Peyer's patch (tissue), 4 donors: ENCODE data around the gene TTC1. TPM values are rescaled to one million over a fixed set of nuclear protein-coding genes. Genes with fewer than 3 reads are reported as not detected.
A peak's percentile ranks its signal among the peaks of the same experiment; 100 is the strongest.

ENCODE experiments used
- DNase-seq, 3 donors: peaks; one replicate each; pipeline ENCODE4 v3.0.0-alpha.2; 2017 to 2019
- H3K27ac ChIP-seq, 4 donors: fragments of 200-600 bp; sonication (generic); one replicate each; pipeline ENCODE4 v1.5.1; 2016 to 2019
- H3K27me3 ChIP-seq, 2 donors: fragments of 200-600 bp; sonication (generic); one replicate each; pipeline ENCODE4 v1.5.1; 2019
- H3K36me3 ChIP-seq, 3 donors: fragments of 200-600 bp; sonication (generic); one replicate each; pipeline ENCODE4 v1.5.1; 2016 to 2019
- H3K4me1 ChIP-seq, 4 donors: fragments of 200-600 bp; sonication (generic); one replicate each; pipeline ENCODE4 v1.5.1; 2016 to 2019
- H3K4me3 ChIP-seq, 4 donors: fragments of 200-600 bp; sonication (generic); 1 replicate in 3 of 4; 2 replicates in 1 of 4; pipeline ENCODE4 v1.5.1; 2016 to 2019; ENCODE audit warnings: mild to moderate bottlenecking in 1 of 4
- H3K9me3 ChIP-seq, 4 donors: fragments of 200-600 bp; sonication (generic); one replicate each; pipeline ENCODE4 v1.5.1; 2016 to 2019; ENCODE audit warnings: mild to moderate bottlenecking in 1 of 4
- CTCF ChIP-seq, 6 experiments: fragments of 450-650 bp in 4 of 6; fragments of 200-600 bp in 2 of 6; sonication (generic) in 1 of 6; IDR thresholded peaks; one replicate each; pipeline ENCODE4 v1.5.1; 2017 to 2019; ENCODE audit warnings: antibody characterized with exemption in 6 of 6, mild to moderate bottlenecking in 3 of 6, moderate library complexity in 1 of 6
- POLR2A ChIP-seq, 2 donors: fragments of 450-650 bp; IDR thresholded peaks; one replicate each; pipeline ENCODE4 v1.5.1; 2017; ENCODE audit warnings: antibody characterized with exemption in 2 of 2, mild to moderate bottlenecking in 2 of 2, moderate library complexity in 2 of 2
- total RNA-seq, 4 donors: library from RNA; depleted of rRNA; stranded (reverse); fragments of >200 nt; gene quantifications; one replicate each; pipeline ENCODE4 v1.1.0, GENCODE V29; 2016

TTC1 gene
- total RNA-seq, 4 donors from 2014 or later = 11.6 to 85.0 (median 26.4) TPM

GRCh38 chr5:159972538-159973362 lies 36.2 kb upstream of the TTC1 start:
- Histone ChIP-seq H3K27me3 (peaks cover 0 to 13% of the 10 kb centered on the region in 2 donors), H3K9me3 (no peaks in the 10 kb centered on the region), H3K4me1 (peaks cover 0 to 13% (median 3%) of the 10 kb centered on the region in 4 donors), H3K27ac (no peak overlapping the region), H3K36me3 (no peaks in the 10 kb centered on the region), H3K4me3 (peak overlapping the region in 3 of 4 donors; percentile 29 to 46 (median 45))
- TF ChIP-seq POLR2A (IDR thresholded peaks at IDR 0.05) (no peak), CTCF (IDR thresholded peaks at IDR 0.05) (no peak)
- no peak for DNase-seq

GRCh38 chr5:159975462-159976019 lies 33.4 kb upstream of the TTC1 start:
- Histone ChIP-seq H3K4me1 (peaks cover 0 to 13% (median 3%) of the 10 kb centered on the region in 4 donors), H3K27ac (no peak overlapping the region), H3K9me3 (no peaks in the 10 kb centered on the region), H3K27me3 (peaks cover 0 to 10% of the 10 kb centered on the region in 2 donors), H3K4me3 (no peak overlapping the region), H3K36me3 (no peaks in the 10 kb centered on the region)
- no peak for DNase-seq
- no peak for TF ChIP-seq POLR2A (IDR thresholded peaks at IDR 0.05)
- TF ChIP-seq CTCF (IDR thresholded peaks at IDR 0.05) = no peak

- no peak for DNase-seq
- no peak overlapping the region for H3K4me3 ChIP-seq
- H3K9me3 ChIP-seq = no peaks in the 10 kb centered on the region
- H3K27ac ChIP-seq = no peak overlapping the region
- peaks cover 0 to 3% of the 10 kb centered on the region in 2 donors for H3K27me3 ChIP-seq
- no peak for TF ChIP-seq POLR2A (IDR thresholded peaks at IDR 0.05)
- TF ChIP-seq CTCF (IDR thresholded peaks at IDR 0.05) = no peak
- H3K4me1 ChIP-seq = peaks cover 0 to 7% (median 2%) of the 10 kb centered on the region in 4 donors
- H3K36me3 ChIP-seq = no peaks in the 10 kb centered on the region
These were observed 32.0 kb upstream of the TTC1 start for GRCh38 chr5:159976921-159977320.

GRCh38 chr5:159978358-159978757 lies 30.6 kb upstream of the TTC1 start:
- no peak for TF ChIP-seq POLR2A (IDR thresholded peaks at IDR 0.05)
- TF ChIP-seq CTCF (IDR thresholded peaks at IDR 0.05) = no peak
- Histone ChIP-seq H3K9me3 (no peaks in the 10 kb centered on the region), H3K36me3 (no peaks in the 10 kb centered on the region), H3K27ac (no peak overlapping the region), H3K27me3 (no peaks in the 10 kb centered on the region), H3K4me1 (no peaks in the 10 kb centered on the region), H3K4me3 (no peak overlapping the region)
- no peak for DNase-seq

- TF ChIP-seq POLR2A (IDR thresholded peaks at IDR 0.05) (no peak), CTCF (IDR thresholded peaks at IDR 0.05) (no peak)
- DNase-seq = no peak
- Histone ChIP-seq H3K4me3 (no peak overlapping the region), H3K27me3 (no peaks in the 10 kb centered on the region), H3K36me3 (no peaks in the 10 kb centered on the region), H3K4me1 (peaks cover 0 to 9% (median 4%) of the 10 kb centered on the region in 4 donors), H3K27ac (no peak overlapping the region), H3K9me3 (no peaks in the 10 kb centered on the region)
These were observed 26.3 kb upstream of the TTC1 start for GRCh38 chr5:159982421-159983173.
